Activated CD4-positive, alpha-beta T cell treated with anti-CD3 and anti-CD28 coated beads for 48 hours (primary cell): ENCODE results near the gene RPS6KA6.
"Not testable (repeated sequence)": the region's sequence is repeated elsewhere in the genome, so short reads cannot be mapped to it uniquely, and the experiment has no call there.

Source experiments
- DNase-seq: peaks from one replicate; pipeline ENCODE4 v3.0.0-alpha.2; 2020

Gene RPS6KA6

DNA sequence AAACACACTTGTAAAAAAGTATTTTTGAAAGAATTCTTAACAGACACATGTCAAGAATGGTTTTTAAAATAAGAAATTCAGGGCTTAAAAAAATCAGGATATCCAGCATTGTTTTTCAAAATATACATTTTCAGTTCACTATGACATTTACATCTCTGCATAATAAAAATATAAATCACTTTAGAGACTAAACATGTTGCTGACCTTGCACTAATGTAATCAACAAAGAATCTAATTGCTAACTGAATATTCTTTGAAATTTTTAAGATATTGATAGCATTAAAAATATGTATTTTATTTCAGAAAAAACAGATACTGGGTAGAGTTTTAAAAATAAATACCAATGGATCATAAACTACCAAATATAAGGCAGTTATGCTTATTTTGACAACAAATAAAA, 26.4 kb downstream of the RPS6KA6 start:
- DNase-seq: no peak

DNA sequence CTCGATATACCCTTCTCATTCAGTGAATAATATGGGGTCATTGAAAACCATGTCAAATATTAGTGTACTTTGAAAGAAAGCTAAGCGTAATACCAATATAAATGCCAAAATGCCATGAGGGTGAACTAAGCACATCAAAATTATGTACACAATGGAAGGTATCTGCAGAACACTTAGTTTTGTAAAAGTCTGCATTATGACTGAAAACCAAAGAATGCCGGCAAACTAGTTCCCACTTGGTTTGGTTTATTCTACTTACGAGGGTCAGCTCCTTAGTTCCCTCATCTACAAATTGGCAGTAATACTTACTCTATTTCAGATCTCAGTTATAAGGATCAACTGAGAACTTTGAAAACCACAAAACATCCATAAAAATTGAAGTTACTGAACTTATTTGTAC, 27.3 kb downstream of the RPS6KA6 start:
- DNase-seq: no peak

DNA sequence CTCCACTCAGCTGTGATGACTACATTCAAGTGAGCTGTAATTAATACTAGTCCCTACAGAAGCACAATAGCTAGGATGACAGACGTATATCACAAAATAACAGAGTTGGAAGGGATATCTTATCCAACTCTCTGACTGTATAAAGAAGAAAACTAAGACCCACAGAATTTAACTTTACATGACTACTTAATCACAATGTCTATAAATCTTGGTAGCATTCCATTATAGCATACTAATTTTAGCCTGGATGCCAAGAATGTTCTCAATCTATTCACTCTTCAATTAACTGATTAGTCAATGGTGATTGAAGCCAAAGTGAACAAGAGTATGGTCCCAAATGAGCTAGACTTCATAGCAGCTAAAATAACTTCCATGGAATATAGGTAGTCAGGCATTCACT, 31.2 kb downstream of the RPS6KA6 start:
- no peak for DNase-seq

DNA sequence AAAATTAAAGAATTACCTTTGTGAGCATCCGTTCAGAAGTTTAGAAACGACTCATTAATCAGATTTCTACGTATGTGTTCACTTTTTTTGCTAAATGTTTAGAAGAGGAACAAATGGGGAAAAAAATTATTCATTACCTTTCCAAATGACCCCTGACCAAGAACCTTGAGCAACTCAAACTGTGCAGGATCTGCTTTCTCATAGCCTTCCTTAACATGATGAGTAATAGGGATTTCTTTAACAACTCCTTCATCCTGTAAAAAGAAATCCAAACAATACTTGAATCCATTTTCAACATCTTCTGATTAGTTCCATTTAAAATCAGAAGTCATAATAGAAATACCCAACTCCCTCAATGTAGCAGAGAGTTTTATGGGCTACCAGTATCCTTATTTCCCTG, 32.1 kb downstream of the RPS6KA6 start:
- no peak for DNase-seq

DNA sequence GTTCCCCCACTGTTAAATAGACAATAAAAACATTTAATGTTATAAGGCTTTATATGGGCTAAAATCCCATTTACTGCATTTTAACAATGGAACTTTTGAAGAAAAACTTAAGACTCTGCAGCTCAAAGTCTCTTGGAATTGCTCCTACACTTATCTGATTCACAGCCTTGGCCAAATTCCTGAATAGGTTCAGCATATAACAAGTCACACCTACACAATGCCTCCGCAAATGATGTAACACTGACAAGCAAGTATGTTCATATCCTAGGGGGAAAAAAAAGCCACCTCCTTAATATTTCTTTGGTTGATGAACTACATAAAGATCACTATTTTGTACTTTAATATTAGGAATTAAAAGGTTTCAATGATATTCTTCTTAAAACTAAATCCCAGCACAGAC, 34.5 kb downstream of the RPS6KA6 start:
- no peak for DNase-seq

DNA sequence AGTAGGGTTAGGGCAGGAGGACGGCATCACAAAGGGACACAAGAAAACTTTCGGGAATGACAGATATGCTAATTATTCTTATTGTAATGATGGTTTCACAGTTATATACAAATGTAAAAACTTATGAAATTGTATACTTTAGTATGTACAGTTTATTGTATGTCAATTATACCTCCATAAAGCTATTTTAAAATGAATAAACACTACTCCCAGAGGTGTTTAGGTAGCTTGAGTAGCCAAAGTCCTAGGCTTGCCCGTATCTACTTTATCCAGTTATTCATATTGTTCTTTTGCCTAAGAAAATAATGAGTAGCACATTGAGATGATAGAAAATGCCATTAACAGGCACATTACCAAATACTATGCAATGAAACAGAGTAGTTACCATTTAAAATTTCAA, 43.0 kb downstream of the RPS6KA6 start:
- DNase-seq: no peak

DNA sequence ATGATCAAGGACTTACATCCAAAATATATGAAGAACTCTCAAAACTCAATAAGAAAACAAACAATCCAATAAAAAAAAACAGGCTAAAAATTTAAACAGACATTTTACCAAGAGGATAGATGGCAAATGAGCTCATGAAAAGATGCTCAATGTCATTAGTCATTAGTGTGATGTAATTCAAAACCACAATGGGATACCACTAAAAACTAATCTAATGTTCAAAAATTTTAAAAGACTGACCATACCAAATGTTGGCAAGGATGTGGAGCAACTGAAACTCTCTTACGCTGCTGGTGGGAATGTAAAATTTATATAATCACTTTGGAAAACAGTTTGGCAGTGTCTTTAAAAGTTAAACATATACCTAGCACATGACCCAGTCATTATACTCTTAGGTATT, 43.7 kb downstream of the RPS6KA6 start:
- DNase-seq: no peak

DNA sequence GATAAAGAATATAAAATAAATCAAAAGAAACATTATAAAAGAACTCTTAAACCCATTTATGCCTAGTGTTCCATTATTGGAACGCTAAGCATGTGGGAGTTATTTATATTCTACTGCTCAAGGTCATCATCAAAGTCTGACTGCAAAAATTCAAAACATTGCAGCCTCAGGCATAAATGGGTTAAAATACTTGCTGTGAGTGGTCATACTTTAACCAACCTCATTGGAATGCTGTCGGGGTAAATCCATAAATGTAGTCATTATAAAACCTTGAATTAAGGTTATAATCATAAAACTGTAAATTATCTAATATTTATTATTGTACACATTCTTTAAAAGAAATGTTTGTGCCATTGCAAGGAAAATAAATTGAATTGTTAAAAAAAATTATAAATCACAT, 55.0 kb downstream of the RPS6KA6 start:
- no peak for DNase-seq

DNA sequence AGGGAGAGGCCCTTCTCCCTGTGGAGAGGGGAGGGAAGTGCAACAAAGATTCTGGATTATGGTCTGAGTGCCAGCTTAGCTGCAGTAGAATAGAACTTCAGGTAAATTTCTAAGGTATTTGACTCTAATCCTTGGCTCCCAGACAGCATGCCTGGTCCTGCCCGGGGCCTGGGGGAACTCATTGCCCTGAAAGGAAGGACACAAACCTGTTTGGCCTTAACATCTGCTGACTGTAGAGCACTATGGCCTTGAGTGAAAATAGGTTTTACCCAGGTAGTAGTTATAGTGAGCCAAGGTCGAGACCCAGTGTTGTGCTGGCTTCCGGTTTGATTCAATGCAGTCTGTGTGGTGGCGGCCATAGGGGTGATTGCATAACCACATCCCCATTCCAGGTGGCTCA, 64.4 kb downstream of the RPS6KA6 start:
- DNase-seq: no peak

DNA sequence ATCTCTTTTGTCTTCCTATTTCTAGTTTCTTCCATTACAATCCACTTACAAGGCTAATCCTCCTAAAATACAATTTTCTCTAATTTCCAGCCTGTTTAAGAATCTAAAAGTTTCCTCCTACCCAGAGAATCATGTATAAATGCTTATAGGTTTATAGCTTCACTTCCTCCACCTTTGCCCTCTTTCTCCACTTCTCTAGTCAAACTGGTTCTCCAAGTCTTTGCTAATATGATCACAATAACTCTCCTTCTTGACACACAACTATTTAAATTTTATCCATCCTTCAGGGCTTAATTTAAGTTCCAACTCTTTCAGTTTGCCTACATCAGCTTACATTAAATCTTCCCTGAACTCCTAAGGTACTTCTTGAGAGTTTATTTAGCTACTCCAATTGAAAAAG, 69.2 kb downstream of the RPS6KA6 start:
- DNase-seq: no peak

DNA sequence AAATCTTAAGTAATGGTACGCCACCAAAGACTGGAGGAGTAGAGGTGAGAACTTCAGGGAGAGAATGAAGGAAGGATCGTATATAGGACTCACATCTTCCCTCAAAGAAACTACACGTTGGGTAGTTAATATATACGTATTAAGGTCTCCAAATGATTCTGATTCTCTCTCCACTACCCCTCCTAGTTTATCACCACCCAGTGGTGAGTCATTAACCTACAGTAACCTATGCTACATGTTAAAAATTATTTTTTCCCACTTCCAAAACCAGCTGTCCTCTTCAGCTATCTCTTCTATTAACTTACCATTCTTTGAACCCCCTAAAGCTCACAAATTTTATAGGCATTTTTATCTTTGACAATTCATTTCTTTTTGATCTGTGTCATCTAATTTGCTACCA, 69.7 kb downstream of the RPS6KA6 start:
- DNase-seq: no peak

DNA sequence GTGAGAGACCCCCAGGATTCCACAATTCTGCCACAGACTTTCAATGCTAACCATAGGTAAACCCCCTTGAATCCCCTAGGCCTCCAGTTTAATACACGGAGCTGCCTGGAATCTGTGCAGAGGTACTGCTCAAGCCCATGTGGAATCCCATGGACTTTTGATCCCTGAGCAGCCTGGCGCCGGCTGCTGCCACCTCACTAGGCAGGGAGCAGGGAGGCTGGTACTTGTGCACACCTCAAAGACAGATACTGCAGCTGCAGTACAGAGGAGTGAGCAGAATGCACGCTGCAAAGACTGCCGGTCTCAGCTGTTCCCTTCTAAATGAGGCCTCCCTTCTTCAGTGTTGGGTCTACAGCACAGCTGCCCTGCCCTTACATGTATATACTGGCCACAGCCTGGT, 79.4 kb downstream of the RPS6KA6 start:
- DNase-seq: no peak

DNA sequence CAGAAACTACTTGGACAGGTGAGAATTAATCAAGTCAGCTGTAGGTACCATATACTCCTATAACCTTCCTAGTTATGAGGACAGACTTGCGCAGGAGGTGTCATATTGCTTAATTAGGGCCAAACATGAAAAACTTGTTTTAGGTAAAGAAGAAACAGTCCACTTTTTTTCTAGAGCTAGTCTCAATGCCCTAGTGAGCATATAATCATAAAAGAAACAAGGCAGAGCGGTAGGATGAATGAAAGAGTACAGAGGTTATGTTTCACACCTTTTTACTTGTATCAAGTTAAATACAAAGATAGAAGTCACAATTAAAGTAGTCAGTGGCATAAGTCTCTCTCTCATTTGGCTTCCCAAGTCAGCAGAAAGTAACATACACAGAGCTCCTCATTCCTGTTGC, 88.9 kb downstream of the RPS6KA6 start:
- no peak for DNase-seq

DNA sequence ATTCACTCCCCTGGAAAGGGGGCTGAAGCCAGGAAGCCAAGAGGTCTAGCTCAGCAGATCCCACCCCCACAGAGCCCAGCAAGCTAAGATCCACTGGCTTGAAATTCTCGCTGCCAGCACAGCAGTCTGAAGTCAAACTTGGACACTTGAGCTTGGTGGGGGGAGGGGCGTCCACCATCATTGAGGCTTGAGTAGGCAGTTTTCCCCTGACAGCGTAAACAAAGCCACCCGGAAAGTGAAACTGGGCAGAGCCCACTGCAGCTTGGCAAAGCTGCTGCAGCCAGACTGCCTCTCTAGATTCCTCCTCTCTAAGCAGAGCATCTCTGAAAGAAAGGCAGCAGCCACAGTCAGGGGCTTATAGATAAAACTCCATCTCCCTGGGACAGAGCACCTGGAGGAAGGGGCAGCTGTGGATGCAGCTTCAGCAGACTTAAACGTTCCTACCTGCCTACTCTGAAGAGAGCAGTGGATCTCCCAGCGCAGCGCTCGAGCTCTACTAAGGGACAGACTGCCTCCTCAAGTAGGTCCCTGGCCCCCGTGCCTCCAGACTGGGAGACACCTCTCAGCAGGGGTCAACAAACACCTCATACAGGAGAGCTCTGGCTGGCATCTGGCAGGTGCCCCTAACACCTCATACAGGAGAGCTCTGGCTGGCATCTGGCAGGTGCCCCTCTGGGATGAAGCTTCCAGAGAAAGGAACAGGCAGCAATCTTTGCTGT, 108.4 kb downstream of the RPS6KA6 start:
- DNase-seq: not testable (repeated sequence)

DNA sequence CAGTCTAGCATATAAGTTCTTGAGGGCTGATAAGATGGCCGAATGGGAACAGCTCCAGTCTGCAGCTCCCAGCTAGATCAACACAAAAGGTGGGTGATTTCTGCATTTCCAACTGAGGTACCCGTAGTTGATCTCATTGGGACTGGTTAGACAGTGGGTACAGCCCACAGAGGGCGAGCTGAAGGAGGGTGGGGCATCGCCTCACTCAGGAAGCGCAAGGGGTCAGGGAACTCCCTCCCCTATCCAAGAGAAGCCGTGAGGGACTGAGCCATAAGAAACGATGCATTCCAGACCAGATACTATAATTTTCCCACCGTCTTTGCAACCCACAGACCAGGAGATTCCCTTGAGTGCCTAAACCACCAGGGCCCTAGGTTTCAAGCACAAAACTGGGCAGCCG, 109.0 kb downstream of the RPS6KA6 start:
- DNase-seq: no peak

DNA sequence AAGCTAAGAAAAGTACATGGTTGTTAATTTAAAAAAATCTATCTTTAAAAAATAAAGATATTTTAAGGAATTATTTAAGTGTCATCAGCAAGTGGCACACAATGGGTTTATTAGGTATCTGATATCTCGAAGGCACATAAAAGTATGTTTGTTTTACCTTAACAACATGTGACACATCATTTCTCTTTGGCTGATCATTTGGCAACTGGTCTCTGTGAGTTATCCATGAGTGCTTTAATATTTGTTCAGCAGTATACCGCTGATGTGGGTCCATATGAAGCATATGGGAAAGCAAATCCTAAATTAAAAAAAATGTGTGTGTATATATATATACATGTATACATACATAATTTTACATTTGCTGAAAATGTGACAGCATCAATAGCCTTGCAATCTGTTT, 123.2 kb downstream of the RPS6KA6 start:
- no peak for DNase-seq

DNA sequence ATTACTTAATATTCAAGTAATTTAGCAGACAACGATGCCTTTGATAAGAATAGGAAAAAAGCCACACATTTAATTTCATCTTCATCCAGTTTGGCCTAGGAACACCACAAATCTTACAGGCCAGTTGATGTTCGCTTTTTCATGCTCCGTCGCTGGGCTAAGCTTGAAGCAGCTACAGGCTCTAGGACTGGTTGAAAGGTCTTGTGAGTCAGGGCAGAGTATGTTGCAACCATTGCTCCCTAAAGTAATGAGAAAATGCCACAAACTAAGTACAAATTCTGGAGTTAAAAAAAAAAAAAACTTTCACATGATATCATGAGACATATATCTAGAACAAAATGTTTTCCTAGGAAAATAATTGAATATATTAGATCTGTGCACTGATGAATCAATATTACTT, 123.8 kb downstream of the RPS6KA6 start:
- no peak for DNase-seq

DNA sequence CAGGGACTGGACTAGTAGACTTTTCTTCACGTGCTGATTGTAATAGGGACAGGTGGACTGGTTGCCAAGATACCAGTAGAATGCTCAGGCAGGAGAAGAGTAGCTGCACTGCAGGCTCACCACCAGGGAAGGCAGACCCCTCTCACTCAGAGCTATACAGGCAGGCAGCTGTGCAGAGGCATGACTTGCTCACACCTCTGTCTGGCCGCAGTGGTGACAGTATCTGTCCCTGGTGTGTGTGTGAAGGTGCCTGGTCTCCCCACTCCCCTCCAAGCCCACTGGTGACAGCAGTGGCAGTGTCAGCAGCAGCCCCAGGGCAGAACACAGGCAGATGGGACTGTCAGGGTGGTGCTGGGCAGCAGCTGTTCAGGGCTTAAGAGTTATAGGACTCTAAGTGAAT, 140.7 kb downstream of the RPS6KA6 start:
- DNase-seq: no peak

DNA sequence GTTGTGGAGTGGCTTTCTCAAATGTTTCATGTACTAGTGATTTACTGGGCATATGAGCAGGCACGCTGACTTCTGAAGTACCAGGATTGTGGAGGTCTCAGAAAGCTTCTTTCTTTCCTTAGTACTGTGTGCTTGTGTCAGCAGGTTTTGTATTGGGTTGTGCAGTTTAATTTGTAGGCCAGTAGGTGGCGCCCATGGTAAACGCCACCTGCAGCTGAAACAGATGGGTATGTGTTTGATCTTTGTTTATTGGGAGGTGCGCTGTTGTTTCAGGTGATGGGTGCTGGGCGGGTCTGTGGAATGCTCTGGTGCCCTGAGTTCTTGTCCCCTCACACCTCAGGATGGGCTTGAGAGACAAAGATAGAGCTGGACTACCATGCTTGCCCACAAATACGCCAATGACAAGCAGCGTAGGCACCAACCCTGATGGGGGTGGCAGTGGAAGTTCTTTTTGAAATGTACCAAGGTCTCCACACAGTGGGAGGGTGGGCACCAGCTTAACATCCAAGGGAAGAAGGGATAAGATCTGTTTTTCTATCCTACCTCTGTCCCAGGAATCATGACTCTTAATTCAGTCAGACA, 141.5 kb downstream of the RPS6KA6 start:
- peak; percentile 2 for DNase-seq

DNA sequence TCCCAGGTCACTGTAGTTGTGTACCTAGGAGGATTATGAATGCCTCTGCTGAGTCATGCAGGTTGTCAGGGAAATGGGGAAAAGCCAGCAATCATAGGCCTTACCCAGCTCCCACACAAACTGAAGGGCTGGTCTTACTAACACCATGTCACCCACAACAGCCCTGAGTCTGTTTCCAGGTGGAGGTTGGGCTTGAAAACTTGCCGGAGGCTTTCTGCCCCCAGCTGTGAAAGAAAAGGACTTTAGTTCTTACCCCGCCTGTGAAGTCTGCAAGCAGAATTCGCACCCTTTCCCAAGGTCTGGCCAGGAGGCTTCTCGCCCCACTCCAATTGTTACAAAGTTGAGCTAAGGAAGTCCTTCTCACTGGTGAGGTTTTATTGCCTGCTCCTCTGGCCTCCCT, 143.9 kb downstream of the RPS6KA6 start:
- DNase-seq: no peak
